OCI-LY1 (cell line): ENCODE results near the gene EFNB2.

Experiments
- EZH2 ChIP-seq: fragments of 200-600 bp; sonication (generic), shearing (Covaris generic); IDR thresholded peaks from 2 replicates; pipeline ENCODE4 v1.8.0; 2017; ENCODE audit warnings: borderline replicate concordance, mixed run types, mild to moderate bottlenecking, antibody characterized with exemption, low read length, moderate library complexity, mixed read lengths
- TF ChIP-seq, protein P1 (sequence below): fragments of 200-600 bp; sonication (generic), shearing (Covaris generic); IDR thresholded peaks from 2 replicates; pipeline ENCODE4 v1.5.1; 2017; ENCODE audit warnings: mild to moderate bottlenecking, antibody characterized with exemption, low read length, moderate library complexity, mixed read lengths

DNA sequence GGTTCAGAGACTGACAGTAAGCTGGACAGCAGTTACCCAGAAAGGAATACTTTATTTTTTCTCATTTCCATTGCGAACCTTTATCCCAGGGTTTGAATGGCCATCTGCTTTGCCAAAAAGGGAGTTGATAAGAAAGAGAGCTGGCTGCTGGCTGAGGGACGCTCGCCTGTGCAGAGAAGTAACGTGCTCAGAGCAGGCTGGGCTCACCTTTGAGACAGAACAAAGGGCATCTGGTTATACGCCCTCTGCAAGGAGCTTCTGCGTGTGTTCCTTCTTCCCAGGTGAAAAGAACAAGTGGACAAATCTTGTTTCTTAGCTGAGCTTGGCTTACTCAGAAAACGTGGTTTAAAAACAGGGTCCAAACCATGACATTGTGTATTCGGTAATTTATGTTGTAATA, 47.4 kb downstream of the EFNB2 start:
- TF ChIP-seq, protein P1, sequence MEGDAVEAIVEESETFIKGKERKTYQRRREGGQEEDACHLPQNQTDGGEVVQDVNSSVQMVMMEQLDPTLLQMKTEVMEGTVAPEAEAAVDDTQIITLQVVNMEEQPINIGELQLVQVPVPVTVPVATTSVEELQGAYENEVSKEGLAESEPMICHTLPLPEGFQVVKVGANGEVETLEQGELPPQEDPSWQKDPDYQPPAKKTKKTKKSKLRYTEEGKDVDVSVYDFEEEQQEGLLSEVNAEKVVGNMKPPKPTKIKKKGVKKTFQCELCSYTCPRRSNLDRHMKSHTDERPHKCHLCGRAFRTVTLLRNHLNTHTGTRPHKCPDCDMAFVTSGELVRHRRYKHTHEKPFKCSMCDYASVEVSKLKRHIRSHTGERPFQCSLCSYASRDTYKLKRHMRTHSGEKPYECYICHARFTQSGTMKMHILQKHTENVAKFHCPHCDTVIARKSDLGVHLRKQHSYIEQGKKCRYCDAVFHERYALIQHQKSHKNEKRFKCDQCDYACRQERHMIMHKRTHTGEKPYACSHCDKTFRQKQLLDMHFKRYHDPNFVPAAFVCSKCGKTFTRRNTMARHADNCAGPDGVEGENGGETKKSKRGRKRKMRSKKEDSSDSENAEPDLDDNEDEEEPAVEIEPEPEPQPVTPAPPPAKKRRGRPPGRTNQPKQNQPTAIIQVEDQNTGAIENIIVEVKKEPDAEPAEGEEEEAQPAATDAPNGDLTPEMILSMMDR, result no peak
- TF ChIP-seq EZH2, result no peak
